ENCODE measurements around the gene CIB4. TPM values are rescaled to one million over a fixed set of nuclear protein-coding genes. Genes with fewer than 3 reads are reported as not detected.

CIB4 gene
- total RNA-seq, 1 experiment from 2014 or later, result not detected

- no TSS peak for BruUV-seq (replicated peaks)
- Mint-ChIP-seq H3K4me3 (ENCODE audit: unreplicated experiment) (no peak overlapping the region), H3K27me3 (ENCODE audit: insufficient read depth, unreplicated experiment) (peaks cover 18% of the 10 kb centered on the region), H3K9me3 (ENCODE audit: unreplicated experiment) (no peaks in the 10 kb centered on the region), H3K27ac (ENCODE audit: unreplicated experiment) (no peak overlapping the region), H3K36me3 (ENCODE audit: insufficient read depth, unreplicated experiment) (no peaks in the 10 kb centered on the region), H3K4me1 (ENCODE audit: low read depth, unreplicated experiment) (no peaks in the 10 kb centered on the region)
- no peak for TF ChIP-seq CTCF (IDR thresholded peaks at IDR 0.05; ENCODE audit: insufficient read depth in 1 of 2, low read depth in 1 of 2, low read length in 1 of 2, severe bottlenecking in 1 of 2, unreplicated experiment in 1 of 2)
- Histone ChIP-seq H3K36me3 (ENCODE audit: control insufficient read depth, insufficient read depth, low read length) (no peaks in the 10 kb centered on the region), H3K27me3 (replicated peaks; ENCODE audit: control insufficient read depth, insufficient read depth, low read length) (peaks cover 6% of the 10 kb centered on the region; the same call in 1 of the 2 replicates), H3K4me3 (ENCODE audit: low read depth, low read length) (no peak overlapping the region), H3K9me3 (no peaks in the 10 kb centered on the region), H3K4me1 (0 out of 2 replicates have a peak, but pooled peaks cover 4% of the 10 kb centered on the region)
- intact Hi-C loops (cut with micrococcal nuclease; ENCODE audit: unreplicated experiment), result no loop called here
- ChIA-PET POLR2A (no interaction called here), CTCF (interaction anchor here (1.5 kb wide), 1 partner anchor 10 kb away, joined by 5 read pairs; no protein-coding TSS in a partner anchor)
- peak in 1 of 2 experiments; percentile 26 for DNase-seq
Measured at GRCh38 chr2:26587994-26588393, 53.2 kb downstream of the CIB4 start.

GRCh38 chr2:26585966-26586365 is 55.2 kb downstream of the CIB4 start:
- Histone ChIP-seq H3K9me3 (no peaks in the 10 kb centered on the region), H3K27me3 (replicated peaks; ENCODE audit: control insufficient read depth, insufficient read depth, low read length) (peaks cover 6% of the 10 kb centered on the region; the same call in 1 of the 2 replicates), H3K36me3 (ENCODE audit: control insufficient read depth, insufficient read depth, low read length) (no peaks in the 10 kb centered on the region), H3K4me1 (0 out of 2 replicates have a peak, but pooled peaks cover 4% of the 10 kb centered on the region), H3K4me3 (ENCODE audit: low read depth, low read length) (no peak overlapping the region)
- no peak for TF ChIP-seq CTCF (IDR thresholded peaks at IDR 0.05; ENCODE audit: insufficient read depth in 1 of 2, low read depth in 1 of 2, low read length in 1 of 2, severe bottlenecking in 1 of 2, unreplicated experiment in 1 of 2)
- ChIA-PET CTCF (interaction anchor here (1.0 kb wide), 1 partner anchor 114 kb away, joined by 4 read pairs; no protein-coding TSS in a partner anchor), POLR2A (no interaction called here)
- intact Hi-C loops (cut with micrococcal nuclease; ENCODE audit: unreplicated experiment), result no loop called here
- Mint-ChIP-seq H3K9me3 (ENCODE audit: unreplicated experiment) (no peaks in the 10 kb centered on the region), H3K27me3 (ENCODE audit: insufficient read depth, unreplicated experiment) (peaks cover 18% of the 10 kb centered on the region), H3K36me3 (ENCODE audit: insufficient read depth, unreplicated experiment) (no peaks in the 10 kb centered on the region), H3K27ac (ENCODE audit: unreplicated experiment) (no peak overlapping the region), H3K4me1 (ENCODE audit: low read depth, unreplicated experiment) (no peaks in the 10 kb centered on the region), H3K4me3 (ENCODE audit: unreplicated experiment) (no peak overlapping the region)
- peak in 1 of 2 experiments; percentile 20 for DNase-seq
- no TSS peak for BruUV-seq (replicated peaks)

GRCh38 chr2:26585100-26585499 is 56.1 kb downstream of the CIB4 start:
- DNase-seq, result no peak
- ChIA-PET CTCF (no interaction called here), POLR2A (no interaction called here)
- Histone ChIP-seq H3K27me3 (replicated peaks; ENCODE audit: control insufficient read depth, insufficient read depth, low read length) (peaks cover 6% of the 10 kb centered on the region; the same call in 1 of the 2 replicates), H3K36me3 (ENCODE audit: control insufficient read depth, insufficient read depth, low read length) (no peaks in the 10 kb centered on the region), H3K9me3 (no peaks in the 10 kb centered on the region), H3K4me1 (no peaks in the 10 kb centered on the region), H3K4me3 (ENCODE audit: low read depth, low read length) (no peak overlapping the region)
- Mint-ChIP-seq H3K27ac (ENCODE audit: unreplicated experiment) (no peak overlapping the region), H3K27me3 (ENCODE audit: insufficient read depth, unreplicated experiment) (peaks cover 18% of the 10 kb centered on the region), H3K4me1 (ENCODE audit: low read depth, unreplicated experiment) (no peaks in the 10 kb centered on the region), H3K9me3 (ENCODE audit: unreplicated experiment) (no peaks in the 10 kb centered on the region), H3K36me3 (ENCODE audit: insufficient read depth, unreplicated experiment) (no peaks in the 10 kb centered on the region), H3K4me3 (ENCODE audit: unreplicated experiment) (no peak overlapping the region)
- intact Hi-C loops (cut with micrococcal nuclease; ENCODE audit: unreplicated experiment), result no loop called here
- no TSS peak for BruUV-seq (replicated peaks)
- TF ChIP-seq CTCF (IDR thresholded peaks at IDR 0.05; ENCODE audit: insufficient read depth in 1 of 2, low read depth in 1 of 2, low read length in 1 of 2, severe bottlenecking in 1 of 2, unreplicated experiment in 1 of 2), result no peak

Measured in Caco-2 (cell line).